ENCODE measurements around the gene PARD3B. TPM values are rescaled to one million over a fixed set of nuclear protein-coding genes. Genes with fewer than 3 reads are reported as not detected.
"Not testable (repeated sequence)": the region's sequence is repeated elsewhere in the genome, so short reads cannot be mapped to it uniquely, and the experiment has no call there.

PARD3B gene
- polyA plus RNA-seq, 1 donor, result 37.4 TPM

- no peak for DNase-seq
Measured at GRCh38 chr2:205190528-205190927, 645.3 kb downstream of the PARD3B start.

GRCh38 chr2:205193125-205193835 lies 648.0 kb downstream of the PARD3B start:
- no peak for DNase-seq

DNA sequence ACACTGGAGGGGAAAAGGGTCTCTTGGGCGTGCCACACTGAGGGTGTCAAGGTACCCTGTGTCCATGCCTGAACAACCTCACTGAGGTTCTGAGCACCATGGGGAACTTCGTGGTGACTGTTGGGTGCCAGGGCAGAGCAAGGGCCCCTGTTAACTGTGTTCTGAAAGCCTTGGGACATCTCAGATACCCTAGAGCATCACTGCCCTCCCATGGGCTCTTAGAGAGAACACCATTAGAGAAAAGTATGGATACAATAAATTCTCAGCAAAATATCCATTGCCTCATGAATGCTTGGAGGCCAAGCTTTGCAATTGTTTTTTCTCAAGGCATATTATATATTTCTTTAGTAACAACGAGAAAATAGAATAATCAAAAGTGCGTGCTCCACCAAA lies 648.6 kb downstream of the PARD3B start:
- DNase-seq, result no peak

GRCh38 chr2:205197468-205198139 lies 652.3 kb downstream of the PARD3B start:
- DNase-seq, result no peak

DNA sequence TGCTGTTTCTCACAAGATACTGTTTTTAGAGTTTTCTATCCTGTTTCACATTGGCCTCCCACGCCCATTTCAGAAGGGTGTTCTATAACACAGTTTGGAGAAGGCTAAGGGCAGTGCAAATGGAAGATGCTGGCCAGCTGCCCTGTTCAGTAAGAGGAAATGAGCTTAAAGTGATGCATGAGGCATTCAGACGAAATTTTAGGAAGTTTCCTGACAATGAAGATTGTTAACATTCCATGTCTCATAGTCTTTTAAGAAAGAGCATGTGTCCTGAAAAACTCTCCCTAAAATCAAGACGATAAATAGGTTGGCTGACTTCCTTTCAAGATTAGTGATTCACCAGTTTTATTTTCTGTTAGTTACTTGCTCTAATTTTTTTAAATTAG lies 652.9 kb downstream of the PARD3B start:
- no peak for DNase-seq

- DNase-seq, result no peak
Measured at GRCh38 chr2:205199165-205199850, 654.0 kb downstream of the PARD3B start.

GRCh38 chr2:205210494-205210893 lies 665.2 kb downstream of the PARD3B start:
- no peak for DNase-seq

GRCh38 chr2:205212357-205212756 lies 667.1 kb downstream of the PARD3B start:
- DNase-seq, result no peak

DNA sequence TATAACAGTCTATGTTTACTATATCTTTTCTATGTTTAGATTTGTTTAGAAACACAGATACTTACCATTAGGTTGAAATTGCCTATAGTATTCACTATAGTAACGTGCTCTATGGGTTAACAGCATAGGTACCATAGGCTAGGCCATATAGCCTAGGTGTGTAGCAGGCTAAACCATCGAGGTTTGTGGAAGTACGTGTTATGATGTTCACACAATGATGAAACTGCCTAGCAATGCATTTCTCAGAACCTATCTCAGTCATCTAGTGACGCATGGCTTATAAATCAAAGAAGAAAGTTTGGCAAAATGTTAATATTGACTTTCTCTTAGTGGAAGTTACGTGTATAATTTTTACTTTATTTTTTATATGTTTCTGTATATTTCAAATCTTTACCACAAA lies 670.8 kb downstream of the PARD3B start:
- no peak for DNase-seq

- DNase-seq, result no peak
Measured at GRCh38 chr2:205216580-205216979, 671.3 kb downstream of the PARD3B start.

- DNase-seq, result no peak
Measured at GRCh38 chr2:205217004-205217403, 671.7 kb downstream of the PARD3B start.

DNA sequence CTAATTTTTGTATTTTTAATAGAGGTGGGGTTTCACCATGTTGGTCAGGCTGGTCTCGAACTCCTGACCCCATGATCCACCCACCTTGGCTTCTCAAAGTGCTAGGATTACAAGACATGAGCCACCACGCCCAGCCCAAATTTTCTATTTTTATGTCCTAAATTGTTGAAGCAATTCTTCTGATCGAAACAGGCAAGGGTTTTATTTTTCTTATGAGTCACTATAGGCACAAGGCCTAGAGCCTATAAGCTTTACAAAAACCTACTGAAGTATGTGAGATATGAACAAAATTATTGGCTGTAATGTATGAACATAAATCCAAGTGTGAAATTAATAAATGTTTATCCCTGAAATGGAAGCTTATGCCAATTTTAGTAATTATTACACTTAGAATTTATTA lies 672.8 kb downstream of the PARD3B start:
- DNase-seq, result no peak

DNA sequence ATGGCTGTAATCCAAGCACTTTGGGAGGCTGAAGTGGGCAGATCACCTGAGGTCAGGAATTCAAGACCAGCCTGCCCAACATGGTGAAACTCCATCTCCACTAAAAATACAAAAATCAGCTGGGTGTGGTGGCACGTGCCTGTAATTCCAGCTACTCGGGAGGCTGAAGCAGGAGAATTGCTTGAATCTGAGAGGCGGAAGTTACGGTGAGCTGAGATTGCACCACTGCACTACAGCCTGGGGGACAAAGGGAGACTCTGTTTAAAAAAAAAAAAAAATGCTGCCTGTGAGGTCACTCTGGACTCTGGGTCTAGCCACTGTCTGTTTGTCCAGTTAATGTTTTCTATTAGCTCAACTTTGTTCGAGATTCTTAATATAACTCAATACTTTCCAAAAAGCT lies 673.5 kb downstream of the PARD3B start:
- DNase-seq, result not testable (repeated sequence)

DNA sequence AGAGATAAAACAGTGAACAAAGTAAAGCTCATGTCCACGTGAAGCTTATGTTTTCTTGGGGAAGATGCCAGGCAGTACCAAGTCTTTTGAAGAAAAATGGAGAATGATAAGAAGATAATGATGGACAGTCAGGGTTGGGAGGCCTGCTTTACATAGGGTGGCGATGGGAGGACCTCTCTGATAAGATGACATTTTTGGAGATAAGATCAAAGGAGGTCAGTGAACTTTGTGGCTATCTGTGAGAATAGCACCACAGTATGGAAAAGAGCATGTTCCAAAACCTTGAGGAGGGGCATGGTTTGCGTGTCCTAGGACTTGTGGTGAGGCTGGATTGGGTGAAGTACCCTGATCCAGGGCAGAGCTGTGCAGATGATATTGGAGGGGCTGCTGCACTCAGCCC lies 675.3 kb downstream of the PARD3B start:
- DNase-seq, result no peak

GRCh38 chr2:205232086-205232485 lies 686.8 kb downstream of the PARD3B start:
- no peak for DNase-seq

GRCh38 chr2:205235434-205235833 lies 690.2 kb downstream of the PARD3B start:
- no peak for DNase-seq

DNA sequence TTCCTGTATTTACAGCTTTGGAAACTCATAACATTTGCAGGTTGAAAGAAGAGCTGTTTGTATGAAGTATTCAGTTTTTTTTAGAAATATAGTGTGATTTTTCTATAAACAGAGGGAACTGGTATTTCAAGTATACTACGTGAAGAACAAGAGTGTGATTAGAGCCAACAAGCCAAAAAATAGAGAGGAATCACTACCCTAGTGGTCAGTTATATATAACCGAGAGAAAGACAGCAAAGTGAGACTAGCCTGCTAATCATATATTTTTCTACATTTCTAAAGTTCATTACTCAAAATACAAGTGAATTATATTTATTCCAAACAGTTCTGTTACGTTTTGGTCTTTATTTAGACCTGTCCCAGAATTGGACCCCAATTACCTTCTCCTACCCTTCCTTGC lies 692.2 kb downstream of the PARD3B start:
- DNase-seq, result no peak

DNA sequence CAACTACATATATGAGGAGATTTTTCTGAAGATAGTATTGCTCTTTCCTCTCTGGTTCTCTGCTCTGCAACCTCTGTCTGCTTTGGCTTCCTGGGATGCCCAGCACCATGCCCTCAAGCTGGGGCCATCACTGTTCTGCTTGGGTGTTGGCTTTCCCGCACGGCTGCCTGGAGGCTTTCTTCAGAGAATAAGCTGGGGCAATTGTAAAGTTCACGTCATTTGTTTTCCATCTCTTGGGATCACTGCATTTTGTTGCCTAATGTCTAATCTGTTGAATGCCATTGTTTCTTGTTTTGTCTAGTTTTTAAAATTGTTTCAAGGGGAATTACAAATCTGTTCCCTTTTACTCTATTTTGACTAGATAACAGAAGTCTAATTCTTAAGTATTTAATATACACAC lies 699.7 kb downstream of the PARD3B start:
- no peak for DNase-seq

- peak; percentile 12 for DNase-seq
Measured at GRCh38 chr2:205245652-205246051, 700.4 kb downstream of the PARD3B start.

DNA sequence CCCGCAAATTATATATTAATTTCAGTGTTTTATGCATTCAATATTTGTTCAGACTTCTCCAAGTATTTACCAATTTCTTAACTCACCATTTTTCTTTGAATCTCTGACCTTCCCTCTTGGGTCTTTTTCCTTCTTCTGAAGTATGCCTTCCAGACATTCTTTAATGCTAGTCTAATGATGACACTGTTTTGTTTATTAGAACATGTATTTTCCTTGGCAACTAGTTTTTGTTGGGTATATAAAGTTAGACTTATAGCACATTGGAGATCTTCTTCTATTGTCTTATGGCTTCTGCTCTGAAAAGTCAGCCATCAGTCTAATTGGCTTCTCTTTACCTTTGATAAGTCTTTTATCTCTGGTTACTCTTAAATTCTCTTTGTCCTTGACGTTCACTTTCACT lies 713.8 kb downstream of the PARD3B start:
- DNase-seq, result no peak

GRCh38 chr2:205261516-205262020 lies 716.3 kb downstream of the PARD3B start:
- no peak for DNase-seq

GRCh38 chr2:205267323-205267722 lies 722.0 kb downstream of the PARD3B start:
- DNase-seq, result no peak

- peak; percentile 26 for DNase-seq
Measured at GRCh38 chr2:205270689-205271088, 725.4 kb downstream of the PARD3B start.

Measured in left kidney (tissue), 2 donors.